ENCODE data around the gene PRKAG3. TPM values are rescaled to one million over a fixed set of nuclear protein-coding genes. Genes with fewer than 3 reads are reported as not detected.

The PRKAG3 gene
- total RNA-seq, 2 donors from 2014 or later, result not detected

Other genes with a start within 250 kb of the PRKAG3 start
- gene PLCD4, start 223.9 kb downstream of the PRKAG3 start, total RNA-seq, result under 1 TPM; 0.85 to 0.91 TPM
- gene ZNF142, start 172.2 kb downstream of the PRKAG3 start, total RNA-seq, result 10 to 100 TPM; 55.0 to 55.6 TPM
- 10 to 100 TPM; 24.1 to 31.8 TPM for gene BCS1L, start 172.1 kb downstream of the PRKAG3 start, total RNA-seq
- gene RNF25, start 159.8 kb downstream of the PRKAG3 start, total RNA-seq, result 10 to 100 TPM; 13.4 to 18.3 TPM
- 10 to 100 TPM; 14.2 to 21.0 TPM for gene STK36, start 159.7 kb downstream of the PRKAG3 start, total RNA-seq
- 10 to 100 TPM; 21.1 to 21.2 TPM for gene TTLL4, start 121.0 kb downstream of the PRKAG3 start, total RNA-seq
- gene CYP27A1, start 49.7 kb downstream of the PRKAG3 start, total RNA-seq, result under 1 TPM; 0.39 to 0.52 TPM
- gene WNT6, start 28.0 kb upstream of the PRKAG3 start, total RNA-seq, result not detected
- gene WNT10A, start 49.0 kb upstream of the PRKAG3 start, total RNA-seq, result 10 to 100 TPM in 1 of 2 donors, 1 to 10 TPM in 1; 5.5 to 14.4 TPM
- gene CDK5R2, start 127.9 kb upstream of the PRKAG3 start, total RNA-seq, result not detected
- not detected for gene FEV, start 153.4 kb upstream of the PRKAG3 start, total RNA-seq
- gene CRYBA2, start 161.6 kb upstream of the PRKAG3 start, total RNA-seq, result not detected
- not detected for gene CFAP65, start 209.7 kb upstream of the PRKAG3 start, total RNA-seq
- gene IHH, start 229.1 kb upstream of the PRKAG3 start, total RNA-seq, result not detected

Measured in T-helper 17 cell (primary cell).